LNCAP (cell line): ENCODE data around the gene MAP3K9.

ENCODE experiments used
- TF ChIP-seq, protein P1 (sequence below): fragments of 450-650 bp; IDR thresholded peaks from 2 replicates; pipeline ENCODE4 v1.5.1; 2017; ENCODE audit warnings: mild to moderate bottlenecking

MAP3K9 gene

DNA sequence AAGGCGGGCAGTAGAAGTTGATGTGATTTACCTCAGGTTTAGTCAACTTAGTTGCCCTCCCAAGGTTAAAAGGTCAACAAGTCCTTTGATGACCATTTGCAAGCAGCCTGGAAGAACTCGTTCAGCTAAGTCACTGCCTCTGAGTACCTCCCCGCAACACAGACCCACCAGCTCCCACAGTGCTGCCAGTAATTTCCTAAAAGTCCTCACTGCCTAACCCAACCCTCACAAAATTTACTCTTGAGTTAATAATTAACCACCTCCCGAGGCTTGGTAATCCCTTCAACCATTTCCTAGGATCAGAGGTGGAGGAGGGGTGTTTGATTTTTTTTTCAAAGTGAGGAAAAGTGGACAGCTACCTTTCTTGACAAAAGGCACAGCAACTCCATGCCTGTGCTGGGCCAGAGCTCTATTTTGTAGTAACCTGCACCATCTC lies 55.8 kb downstream of the MAP3K9 start:
- TF ChIP-seq, protein P1, sequence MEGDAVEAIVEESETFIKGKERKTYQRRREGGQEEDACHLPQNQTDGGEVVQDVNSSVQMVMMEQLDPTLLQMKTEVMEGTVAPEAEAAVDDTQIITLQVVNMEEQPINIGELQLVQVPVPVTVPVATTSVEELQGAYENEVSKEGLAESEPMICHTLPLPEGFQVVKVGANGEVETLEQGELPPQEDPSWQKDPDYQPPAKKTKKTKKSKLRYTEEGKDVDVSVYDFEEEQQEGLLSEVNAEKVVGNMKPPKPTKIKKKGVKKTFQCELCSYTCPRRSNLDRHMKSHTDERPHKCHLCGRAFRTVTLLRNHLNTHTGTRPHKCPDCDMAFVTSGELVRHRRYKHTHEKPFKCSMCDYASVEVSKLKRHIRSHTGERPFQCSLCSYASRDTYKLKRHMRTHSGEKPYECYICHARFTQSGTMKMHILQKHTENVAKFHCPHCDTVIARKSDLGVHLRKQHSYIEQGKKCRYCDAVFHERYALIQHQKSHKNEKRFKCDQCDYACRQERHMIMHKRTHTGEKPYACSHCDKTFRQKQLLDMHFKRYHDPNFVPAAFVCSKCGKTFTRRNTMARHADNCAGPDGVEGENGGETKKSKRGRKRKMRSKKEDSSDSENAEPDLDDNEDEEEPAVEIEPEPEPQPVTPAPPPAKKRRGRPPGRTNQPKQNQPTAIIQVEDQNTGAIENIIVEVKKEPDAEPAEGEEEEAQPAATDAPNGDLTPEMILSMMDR: no peak

DNA sequence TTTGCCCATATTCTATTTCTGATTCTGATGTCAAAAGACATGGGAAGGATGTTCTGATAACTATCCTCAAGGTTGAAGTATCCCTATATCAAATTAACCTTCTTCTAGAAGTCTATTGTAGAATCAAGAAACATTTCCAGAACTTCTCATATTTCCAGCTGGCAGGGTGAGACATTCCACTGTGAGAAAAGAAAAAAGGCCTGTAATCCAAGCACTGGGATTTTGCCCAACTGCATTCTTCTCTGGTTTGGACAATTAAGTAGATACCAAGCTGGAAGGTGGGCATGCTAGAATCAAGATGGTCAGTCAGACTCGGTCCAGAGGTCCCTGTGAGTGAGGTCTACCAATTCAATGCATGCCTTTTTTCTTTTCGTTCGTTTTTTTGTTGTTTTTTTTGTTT lies 60.9 kb downstream of the MAP3K9 start:
- TF ChIP-seq, protein P1: no peak

DNA sequence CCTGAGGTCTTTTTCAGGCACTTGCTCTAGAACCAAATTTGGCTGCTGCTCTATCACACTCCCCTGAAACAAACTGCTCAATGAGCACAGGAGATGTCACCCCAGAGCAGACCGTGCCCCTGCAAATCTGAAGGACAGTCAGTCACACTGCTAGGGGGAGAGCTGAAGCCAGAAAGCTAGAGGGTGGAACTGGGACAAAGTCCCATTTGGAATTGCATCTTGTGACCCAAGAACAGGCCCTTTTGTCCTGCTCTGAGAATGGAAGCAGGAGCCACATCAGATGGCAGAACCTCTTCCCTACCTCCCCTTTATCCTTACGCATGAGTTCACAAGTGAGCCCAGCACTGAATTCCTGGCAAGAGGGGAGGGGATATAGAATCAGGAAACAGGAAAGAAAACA lies 64.7 kb downstream of the MAP3K9 start:
- TF ChIP-seq, protein P1: no peak

DNA sequence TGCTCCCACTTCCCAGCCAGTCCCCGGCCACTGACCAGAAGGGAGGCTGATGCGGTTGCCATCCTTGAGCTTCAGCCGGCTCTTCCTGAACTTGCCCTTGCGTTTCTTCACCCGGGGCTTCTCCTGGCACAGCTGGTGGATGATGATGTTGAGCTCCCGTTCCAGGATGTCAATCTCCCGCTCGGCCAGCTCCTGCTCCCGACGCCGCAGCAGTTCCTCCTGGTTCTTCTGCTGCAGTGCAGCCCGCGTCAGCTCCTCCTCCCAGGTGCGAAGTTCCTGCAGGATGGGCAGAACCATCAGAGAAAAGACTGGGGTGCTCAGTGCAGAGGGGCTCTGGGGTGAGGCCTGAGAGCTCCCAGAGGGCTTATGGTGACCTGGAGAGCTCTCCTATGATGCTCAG lies 67.0 kb downstream of the MAP3K9 start:
- TF ChIP-seq, protein P1: no peak

DNA sequence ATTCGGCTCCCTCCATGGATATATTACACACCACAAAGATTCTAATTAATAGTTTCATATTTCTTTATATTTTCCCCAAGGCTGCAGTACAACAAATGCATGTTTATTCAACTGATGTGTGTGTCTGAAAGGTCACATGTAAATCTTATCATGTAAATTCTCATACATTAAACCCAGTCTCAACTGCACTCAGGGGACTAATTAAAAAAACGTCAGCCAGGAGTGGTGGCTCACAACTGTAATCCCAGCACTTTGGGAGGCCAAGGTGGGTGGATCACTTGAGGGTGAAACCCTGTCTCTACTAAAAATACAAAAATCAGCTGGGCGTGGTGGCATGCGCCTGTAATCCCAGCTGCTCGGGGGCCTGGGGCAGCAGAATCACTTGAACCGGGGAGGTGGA lies 67.8 kb downstream of the MAP3K9 start:
- TF ChIP-seq, protein P1: no peak

DNA sequence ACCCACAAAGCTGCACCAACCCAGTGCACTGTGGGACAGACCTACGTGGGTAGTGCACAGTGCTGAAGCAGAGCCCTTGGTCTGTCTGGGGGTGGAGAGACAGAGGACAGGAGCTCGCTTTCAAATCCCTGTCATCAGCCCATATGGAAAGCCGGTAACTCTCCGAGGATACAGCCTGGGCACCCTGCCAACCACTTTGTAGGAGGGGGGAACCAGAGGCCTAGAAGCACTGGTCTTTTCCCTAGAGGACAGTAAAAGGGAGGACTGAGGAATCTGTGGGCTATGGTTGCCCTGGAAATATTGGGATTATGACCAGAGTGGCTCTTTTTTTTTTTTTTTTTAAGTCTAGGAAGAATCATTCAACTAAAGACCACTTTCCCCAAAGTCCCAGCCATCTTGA lies 74.3 kb downstream of the MAP3K9 start:
- TF ChIP-seq, protein P1: no peak

DNA sequence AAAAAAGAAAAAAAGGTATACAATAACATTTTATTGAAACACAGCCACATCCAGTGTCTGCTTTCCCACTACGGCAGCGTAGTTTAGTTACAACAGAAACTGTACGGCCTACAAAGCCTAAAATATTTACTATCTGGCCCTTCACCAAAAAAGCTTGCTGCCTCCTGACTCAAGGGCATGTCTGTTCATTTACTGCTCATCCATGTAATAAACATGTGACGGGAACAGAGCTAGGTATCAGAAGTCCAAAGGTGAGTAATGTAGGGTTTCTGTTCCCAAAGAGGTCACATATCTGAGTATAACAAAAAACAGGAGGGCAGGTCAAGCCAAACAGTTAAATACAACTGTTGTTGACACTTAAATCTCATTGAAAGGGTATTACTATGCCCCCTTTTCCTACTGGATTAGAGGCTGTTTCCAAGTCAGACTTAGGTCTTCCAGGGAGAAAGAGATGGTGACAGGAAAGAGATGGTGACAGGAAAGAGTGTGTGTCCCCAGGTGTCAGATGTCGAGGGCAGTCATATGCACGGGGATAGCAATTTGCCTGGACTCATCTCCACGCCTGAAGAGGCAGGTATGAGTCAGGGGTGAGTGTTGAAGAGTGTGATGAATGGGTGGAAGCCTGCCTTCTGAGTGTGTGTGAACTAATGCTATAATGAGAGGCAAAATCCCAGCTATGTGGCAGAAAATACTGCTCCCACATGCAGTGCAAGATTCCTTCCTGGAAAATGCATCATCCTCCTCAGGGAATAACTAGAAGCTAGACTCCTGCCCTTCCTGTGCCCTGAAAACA lies 77.7 kb downstream of the MAP3K9 start:
- TF ChIP-seq, protein P1: no peak
